OCI-M2 (cell line): ENCODE data around the gene EZR.

Experiments
- DNase-seq: peaks from one replicate; lab custom pipeline; 2025; ENCODE audit not compliant: unreplicated experiment; lab: John Stamatoyannopoulos, UW

The EZR gene

DNA sequence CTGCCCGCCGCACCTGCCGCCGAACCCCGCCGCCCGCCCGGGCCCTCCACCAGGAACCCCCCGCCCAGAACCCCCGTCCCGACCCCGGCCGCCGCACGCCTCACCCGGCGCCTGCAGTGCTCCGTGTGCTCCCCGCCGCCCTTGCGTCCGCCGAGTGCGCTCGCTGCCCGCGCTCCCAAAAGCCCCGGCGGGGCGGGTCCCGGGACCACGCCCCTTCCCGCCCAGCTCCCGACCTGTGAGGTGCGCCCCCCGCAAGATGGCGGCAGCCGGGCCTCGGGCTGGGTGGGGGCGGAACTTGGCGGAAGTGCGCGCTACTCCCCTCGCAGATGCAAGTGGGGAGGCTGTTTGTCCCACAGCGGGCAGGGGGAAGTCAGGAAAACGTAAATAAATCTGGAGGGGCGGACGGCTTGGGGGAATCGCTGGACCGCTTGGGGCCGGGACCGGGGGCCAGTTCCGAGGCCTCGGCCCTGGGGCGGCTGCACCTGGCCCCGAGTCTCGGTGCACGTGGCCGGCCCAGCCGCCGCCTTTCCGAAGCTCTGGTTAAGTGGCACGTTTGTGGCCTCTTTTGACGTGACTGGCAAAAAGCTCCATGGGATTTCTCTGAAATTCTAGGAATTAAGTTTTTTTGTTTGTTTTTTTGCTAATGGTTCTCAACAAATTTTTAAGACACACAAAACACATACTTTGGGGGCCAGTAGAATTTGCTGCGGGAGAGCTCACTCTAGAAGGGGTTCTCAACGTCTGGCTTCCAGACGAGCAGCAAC is at the start of gene EZR:
Gene EZR, minus strand, starts transcription at position 156 of the 764 bp plus-strand sequence. CDS start 1,275 bp downstream, outside the sequence.
- no peak for DNase-seq

DNA sequence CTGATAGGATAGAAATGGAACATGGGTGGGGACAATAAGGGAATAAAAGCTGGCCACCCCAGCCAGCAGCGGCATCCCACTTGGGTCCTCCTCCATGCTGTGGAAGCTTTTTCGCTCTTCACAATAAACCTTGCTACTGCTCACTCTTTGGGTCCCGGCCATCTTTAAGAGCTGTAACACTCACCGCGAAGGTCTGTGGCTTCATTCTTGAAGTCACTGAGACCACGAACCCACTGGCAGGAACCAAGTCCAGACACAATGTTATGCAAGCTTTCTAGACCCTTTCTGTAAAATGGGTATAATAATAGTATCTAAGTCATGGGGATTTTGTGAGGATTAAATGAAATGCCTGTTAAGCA is 48.9 kb upstream of the EZR start:
- DNase-seq, result no peak

DNA sequence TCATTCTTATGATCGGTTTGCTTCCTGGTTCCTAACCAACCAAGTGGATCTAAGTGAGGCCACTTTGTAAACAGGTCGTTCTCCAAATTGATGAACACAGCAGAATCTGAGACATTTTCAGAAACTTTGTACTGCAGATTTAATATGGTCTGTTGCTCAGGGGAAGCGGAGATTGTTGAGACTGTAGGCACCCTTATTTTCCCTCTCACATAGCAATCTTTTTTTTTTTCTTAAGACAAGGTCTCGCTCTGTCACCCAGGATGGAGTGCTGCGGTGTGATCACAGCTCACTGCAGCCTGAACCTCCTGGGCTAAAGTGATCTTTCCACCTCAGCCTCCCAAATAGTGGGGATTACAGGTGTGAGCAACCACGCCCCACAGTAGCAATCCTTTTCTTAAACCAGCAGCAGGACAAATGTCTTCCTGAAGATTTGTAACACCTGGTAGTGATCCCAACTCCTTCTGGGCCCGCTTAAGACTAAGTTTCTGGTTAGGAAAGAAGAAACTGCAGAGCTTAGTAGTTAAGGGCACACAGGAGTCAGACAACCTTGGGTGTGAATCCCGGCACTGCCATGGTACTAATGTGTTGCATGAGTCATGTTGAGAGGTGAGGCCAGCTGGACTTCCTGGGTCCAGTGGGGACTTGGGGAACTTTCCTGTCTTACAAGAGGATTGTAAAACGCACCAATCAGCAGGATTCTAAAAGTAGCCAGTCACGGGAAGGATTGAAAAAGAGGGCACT is 48.4 kb upstream of the EZR start:
- DNase-seq, result no peak

- no peak for DNase-seq
These were observed 46.6 kb upstream of the EZR start for GRCh38 chr6:158865769-158866168.

DNA sequence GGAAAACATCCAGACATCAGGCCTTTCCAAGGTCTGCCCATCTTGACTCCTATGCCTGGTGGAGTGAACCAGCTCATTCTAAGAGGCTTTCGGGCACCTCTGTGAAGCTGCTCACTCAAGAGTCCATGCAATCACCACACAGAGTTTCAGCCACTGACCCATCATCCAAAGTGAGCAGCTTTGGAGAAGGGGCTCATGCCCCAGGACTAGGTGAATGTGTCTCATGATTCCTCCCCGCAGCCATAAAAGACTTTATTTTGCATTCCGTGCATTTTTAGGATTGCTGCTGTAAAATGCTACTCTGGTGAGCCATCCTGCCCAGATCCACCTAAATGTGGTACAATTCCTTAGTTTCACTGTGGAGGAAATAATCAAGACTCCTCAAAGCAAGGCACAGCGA is 44.5 kb upstream of the EZR start:
- no peak for DNase-seq

DNA sequence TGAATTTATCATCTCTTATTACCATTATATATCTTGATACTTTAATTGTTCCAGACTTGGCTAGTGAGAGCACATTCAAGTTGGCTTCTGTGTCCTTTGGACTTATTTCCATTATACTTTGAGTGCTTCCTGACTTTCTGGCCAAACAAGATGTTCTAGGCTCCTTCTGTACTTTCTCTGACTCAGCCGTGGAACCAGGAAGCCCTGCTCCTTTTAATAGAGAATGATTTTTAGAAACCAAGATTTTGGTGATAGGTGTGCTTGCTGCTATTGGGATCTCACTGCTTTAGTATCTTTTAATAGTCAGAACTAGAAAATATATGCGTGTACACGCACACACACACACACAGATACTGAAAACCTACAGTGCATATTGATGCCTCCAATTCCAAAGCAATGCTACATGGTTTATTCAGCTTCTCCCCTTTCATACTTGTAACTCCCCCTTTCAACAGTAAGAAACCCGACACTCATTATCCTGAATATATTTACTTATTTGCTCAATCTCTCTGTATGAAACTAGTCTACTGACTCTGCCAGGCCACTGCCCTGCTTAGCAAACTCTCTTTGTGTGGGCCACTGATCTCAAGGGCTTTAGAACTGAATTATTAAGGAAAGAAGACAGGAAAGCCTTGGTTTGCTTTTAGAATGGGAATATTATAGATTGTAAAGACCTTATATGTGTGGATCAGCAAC is 42.7 kb upstream of the EZR start:
- DNase-seq, result no peak

DNA sequence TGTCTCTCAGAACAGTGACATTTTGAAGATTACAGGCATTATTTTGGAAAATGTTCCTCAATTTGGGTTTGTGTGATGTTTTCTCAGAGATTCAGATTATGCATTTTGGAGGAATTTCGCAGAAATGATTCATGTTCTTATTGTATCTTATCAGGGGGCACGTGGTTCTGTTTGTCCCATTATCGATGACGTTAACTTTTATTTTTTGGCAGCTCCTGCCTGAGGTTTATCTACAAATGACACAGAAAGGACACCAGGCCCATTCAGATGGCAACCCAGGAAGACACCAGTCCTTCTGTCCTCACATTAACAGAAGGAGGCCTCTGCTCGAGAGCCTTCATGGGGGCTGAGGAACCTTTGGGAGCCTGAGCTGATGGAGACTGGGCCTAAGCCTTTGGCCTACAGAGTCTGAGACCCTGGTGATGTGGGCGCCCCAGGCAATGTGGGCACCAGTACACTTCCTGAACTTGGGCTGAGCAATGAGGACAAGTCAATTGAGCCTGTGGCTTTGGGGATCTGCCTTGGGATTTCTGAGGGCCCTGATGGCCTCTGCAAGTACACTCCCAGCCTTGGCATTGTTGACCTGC is 41.2 kb upstream of the EZR start:
- DNase-seq, result no peak

DNA sequence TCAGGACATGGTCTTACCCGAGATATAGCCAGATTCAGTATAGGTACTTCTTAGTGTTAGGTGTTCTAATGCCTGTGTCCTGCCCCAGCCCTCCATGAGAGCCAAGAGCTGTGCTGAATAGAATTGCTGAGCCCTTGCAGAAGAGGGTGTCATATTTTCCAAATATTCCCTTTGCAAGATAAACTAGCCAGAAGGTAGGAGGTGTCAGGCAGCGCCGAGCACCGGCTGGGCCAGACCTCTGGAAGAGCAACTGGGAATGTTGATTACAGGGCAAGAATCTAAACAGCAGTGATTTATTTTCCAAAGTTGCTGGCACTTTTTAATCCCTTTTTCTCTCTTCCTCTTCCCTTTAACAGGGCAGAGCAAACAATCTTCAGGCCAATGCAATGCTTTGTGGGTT is 37.1 kb upstream of the EZR start:
- no peak for DNase-seq

- DNase-seq, result no peak
These were observed 35.3 kb upstream of the EZR start for GRCh38 chr6:158854214-158855101.

DNA sequence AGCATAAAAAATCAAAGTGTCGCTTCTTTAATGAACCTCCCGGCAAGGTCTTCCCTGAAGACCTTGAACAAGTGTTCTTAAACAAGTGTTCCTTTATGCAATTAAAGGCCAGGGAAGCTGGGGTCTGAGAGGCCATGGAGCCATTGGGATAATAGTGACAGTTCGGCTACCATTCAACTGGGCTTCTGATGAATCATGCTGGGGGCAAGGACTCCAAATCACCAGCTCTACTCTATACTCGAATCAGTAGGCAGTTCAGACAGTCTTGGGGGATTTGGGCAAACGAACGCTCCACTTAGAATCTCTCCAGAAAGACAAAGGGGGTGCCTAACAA is 34.7 kb upstream of the EZR start:
- DNase-seq, result no peak

- no peak for DNase-seq
These were observed 34.1 kb upstream of the EZR start for GRCh38 chr6:158853072-158853879.

DNA sequence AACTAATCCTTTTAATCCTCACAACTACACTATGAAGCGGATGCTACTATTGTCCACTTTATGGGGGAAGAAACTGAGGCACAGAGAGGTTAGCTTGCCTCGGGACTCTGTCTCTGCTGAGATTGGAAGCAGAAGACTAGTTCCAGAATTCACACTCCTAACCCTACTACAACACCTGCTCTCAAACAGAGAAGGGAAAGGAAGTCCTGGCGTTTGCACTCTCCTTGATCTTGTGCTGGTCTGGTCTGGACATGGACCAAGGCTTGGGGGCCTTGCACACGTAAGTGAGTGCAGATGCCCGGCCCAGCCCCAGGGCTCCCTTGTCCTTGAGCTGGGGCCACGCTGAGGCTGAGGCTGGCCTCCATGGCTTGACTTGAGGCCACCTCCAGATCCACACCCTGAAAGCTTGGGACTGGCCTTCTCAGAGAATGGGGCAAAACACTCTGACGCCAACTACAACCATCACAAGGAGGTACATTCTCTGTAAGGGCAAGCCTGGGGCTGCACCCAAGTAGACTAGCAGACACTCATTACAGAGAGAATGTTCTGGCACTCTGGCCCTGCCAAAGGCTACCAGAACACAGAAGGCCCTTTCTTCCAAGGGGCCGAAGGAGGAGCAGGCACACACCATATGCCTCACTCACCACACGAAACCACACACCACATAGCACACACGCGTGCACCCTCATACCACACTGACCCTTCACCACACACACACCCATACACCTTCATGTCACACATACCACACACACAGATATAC is 33.3 kb upstream of the EZR start:
- no peak for DNase-seq

DNA sequence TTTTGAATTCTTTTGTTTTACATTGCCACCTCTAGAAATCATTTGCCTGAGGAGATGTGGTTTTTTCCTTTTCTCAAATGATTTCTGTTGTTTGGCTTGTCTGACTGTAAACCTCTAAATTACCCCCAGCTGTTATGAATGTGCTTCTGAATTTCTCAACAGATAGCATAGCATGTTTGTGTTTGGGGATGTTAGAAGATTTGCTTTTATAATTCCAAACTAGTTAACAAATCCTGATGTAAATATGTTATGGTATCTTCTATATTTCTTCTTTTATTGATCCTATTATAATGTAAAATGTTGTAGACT is 31.6 kb upstream of the EZR start:
- DNase-seq, result no peak

GRCh38 chr6:158849899-158850806 is 31.0 kb upstream of the EZR start:
- no peak for DNase-seq

GRCh38 chr6:158848490-158848895 is 29.3 kb upstream of the EZR start:
- DNase-seq, result no peak

DNA sequence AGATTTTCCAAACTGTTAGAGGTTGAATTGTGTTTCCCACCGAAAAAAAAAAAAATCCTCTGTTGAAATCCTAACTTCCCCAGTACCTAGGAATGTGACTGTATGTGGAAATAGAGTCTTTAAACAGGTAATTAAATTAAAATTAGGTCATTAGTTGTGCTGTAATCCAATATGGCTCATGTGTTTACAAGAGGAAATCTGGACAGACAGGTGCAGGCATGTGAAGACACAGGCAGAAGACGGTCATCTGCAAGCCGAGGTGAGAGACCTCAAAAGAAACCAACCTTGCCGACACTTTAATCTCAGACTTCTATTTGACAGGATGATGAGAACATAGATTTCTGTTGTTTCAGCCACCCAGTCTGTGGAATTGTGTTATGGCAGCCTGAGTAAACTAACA is 28.6 kb upstream of the EZR start:
- no peak for DNase-seq

DNA sequence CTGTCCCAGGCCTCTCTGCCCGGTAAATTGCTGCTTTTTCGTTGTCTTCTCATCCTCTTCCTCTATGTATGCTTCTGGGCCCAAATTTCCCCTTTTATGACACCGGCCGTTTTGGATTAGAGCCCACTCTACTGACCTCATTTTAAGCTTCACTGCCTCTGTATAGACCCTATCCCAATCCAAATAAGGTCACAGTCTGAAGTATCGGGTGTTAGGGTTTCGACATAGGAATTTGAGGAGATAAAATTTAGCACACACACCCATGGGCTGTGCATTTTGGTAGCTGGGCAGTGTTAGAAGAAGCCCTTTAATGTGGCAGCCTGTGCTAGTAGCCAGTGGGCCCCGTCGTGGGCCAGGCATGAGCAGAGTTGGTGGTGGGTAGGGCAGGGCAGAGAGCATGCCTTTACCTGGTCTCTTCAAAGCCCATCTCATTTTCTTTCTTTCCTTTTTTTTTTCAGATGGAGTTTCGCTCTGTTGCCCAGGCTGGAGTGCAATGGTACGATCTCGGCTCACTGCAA is 27.9 kb upstream of the EZR start:
- DNase-seq, result no peak
